Endometrium (tissue), 2 donors: ENCODE measurements around the gene JKAMP.
A peak's percentile ranks its signal among the peaks of the same experiment; 100 is the strongest.
"Not testable (repeated sequence)": the region's sequence is repeated elsewhere in the genome, so short reads cannot be mapped to it uniquely, and the experiment has no call there.

Experiments
- FAIRE-seq: peaks from 2 replicates; lab custom pipeline; 2012; peaks lifted over from hg19 to GRCh38; lab: Jason Lieb, UNC
- donor health status: control.
- donor health status: control.

The JKAMP gene, protein sequence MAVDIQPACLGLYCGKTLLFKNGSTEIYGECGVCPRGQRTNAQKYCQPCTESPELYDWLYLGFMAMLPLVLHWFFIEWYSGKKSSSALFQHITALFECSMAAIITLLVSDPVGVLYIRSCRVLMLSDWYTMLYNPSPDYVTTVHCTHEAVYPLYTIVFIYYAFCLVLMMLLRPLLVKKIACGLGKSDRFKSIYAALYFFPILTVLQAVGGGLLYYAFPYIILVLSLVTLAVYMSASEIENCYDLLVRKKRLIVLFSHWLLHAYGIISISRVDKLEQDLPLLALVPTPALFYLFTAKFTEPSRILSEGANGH

GRCh38 chr14:59483819-59484638, at the start of gene JKAMP, which contains the start of gene L3HYPDH:
TSS of gene JKAMP (plus strand) at chr14:59484517. CDS start at chr14:59484590, 73 bp downstream.
TSS of gene L3HYPDH (minus strand) at chr14:59484408. CDS start at chr14:59484316, 92 bp downstream.
- FAIRE-seq = peak; percentile 62

DNA sequence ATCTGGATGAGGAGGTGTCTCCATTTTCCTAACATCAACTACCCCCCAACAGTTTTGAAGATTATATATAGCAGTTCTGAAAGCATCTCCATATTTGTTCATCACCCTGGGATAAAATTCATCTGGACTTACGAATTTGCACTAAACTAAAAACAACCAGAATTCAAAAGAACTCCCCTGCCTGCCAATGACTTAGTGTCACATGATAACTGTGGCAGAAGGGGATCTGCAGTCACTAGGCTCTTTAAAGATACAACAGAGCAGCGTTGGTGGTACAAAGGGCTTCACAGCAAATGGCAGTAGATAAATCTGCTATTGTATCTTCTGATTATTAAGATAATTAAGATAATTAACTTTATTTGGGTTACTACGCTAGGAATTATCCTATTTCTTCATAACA, 49.2 kb upstream of the JKAMP start:
- no peak for FAIRE-seq

DNA sequence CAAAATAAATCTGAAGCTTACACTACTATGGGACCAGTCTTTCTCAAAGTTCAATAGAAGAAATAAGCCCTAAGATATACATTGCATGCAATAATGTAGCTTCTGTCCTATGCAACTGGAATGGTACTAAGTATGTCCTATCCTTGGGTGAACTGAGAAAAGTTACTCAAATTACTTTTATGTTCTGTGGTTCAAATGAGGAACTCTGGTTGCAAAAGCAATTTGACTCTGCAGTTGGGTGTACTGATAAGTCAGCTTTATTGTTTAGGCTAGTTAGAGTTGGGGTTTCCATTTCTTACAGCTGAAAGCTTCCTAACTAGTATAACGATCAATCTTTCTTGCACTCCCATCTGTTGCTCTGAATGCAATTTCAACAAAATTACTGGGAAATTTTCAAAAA, 48.3 kb upstream of the JKAMP start:
- no peak for FAIRE-seq

DNA sequence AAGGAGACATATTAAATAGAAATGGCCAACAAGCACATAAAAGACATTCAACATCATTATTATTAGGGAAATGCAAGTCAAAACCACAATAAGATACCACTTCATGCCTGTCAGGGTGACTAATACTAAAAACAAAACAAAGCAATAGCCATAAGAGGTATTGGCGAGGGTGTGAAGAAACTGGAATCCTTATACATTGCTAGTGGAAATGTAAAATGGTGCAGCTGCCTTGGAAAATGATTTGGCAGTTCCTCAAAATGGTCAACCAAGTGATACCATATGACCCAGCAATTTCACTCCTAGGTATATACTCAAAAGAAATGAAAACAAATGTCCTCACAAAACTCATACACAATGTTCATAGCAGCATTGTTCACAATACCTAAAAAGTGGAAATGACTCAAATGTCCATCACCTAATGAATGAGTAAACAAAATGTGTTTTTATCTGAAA, 46.1 kb upstream of the JKAMP start:
- no peak for FAIRE-seq

- FAIRE-seq = no peak
Observed at GRCh38 chr14:59439256-59439965, 44.9 kb upstream of the JKAMP start.

- not testable (repeated sequence) for FAIRE-seq
Observed at GRCh38 chr14:59448673-59449072, 35.6 kb upstream of the JKAMP start.

GRCh38 chr14:59450716-59451115, 33.6 kb upstream of the JKAMP start:
- FAIRE-seq = no peak

GRCh38 chr14:59451849-59452248, 32.5 kb upstream of the JKAMP start:
- FAIRE-seq = no peak

DNA sequence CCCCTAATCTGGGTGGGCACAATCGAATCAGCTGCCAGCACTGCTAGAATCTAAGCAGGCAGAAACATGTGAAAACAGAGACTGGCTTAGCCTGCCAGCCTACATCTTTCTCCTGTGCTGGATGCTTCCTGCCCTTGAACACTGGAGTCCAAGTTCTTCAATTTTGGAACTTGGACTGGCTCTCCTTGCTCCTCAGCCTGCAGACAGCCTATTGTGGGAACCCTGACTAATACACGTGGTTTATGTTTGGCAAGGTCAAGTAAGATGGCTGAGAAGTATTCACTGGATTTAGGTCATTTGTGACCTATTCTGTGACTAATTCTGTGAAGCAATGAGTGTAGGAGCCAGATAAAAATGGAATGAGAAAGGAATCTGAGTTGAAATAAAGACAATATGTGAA, 30.2 kb upstream of the JKAMP start:
- no peak for FAIRE-seq

DNA sequence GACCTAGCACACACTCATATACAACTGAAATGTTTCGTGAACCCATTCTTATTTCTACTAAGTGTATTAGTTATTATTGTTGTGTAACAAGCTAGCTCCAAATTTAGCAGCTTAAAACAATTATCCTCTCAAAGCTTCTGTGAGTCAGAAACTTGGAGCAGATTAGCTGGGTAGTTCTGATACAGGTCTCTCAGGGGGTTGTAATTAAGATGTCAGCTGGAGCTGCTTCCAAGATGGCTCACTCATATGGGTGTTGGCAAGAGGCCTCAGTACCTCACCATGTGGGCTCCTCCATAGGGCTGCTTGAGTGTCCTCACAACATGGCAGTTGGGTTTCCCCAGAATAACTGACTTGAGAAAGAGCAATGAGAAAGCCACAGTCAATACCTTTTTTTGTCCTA, 28.9 kb upstream of the JKAMP start:
- no peak for FAIRE-seq

DNA sequence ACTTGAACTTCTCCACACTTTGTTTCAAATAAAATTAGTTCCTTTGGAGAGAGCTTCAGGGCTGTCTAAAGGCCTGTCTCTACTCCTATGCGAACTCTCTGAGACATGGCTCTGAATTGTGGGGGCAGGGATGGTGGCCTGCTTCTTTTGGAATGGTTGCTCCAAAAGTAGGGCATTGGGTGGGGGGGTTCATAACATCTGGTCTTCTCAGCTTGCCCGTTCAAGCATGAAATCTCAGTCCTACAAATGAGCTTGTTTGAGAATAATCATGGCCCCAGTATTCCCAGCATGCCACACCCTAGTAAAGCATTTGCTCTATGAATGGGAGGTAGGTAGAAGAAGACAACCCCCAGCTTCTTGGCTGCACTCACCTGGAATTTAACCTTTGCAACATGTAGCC, 25.8 kb upstream of the JKAMP start:
- FAIRE-seq = no peak

GRCh38 chr14:59460378-59460777, 23.9 kb upstream of the JKAMP start:
- FAIRE-seq = no peak

GRCh38 chr14:59461891-59462290, 22.4 kb upstream of the JKAMP start:
- no peak for FAIRE-seq

GRCh38 chr14:59463787-59464485, 20.4 kb upstream of the JKAMP start:
- no peak for FAIRE-seq

GRCh38 chr14:59464486-59465315, 19.6 kb upstream of the JKAMP start:
- FAIRE-seq = no peak

DNA sequence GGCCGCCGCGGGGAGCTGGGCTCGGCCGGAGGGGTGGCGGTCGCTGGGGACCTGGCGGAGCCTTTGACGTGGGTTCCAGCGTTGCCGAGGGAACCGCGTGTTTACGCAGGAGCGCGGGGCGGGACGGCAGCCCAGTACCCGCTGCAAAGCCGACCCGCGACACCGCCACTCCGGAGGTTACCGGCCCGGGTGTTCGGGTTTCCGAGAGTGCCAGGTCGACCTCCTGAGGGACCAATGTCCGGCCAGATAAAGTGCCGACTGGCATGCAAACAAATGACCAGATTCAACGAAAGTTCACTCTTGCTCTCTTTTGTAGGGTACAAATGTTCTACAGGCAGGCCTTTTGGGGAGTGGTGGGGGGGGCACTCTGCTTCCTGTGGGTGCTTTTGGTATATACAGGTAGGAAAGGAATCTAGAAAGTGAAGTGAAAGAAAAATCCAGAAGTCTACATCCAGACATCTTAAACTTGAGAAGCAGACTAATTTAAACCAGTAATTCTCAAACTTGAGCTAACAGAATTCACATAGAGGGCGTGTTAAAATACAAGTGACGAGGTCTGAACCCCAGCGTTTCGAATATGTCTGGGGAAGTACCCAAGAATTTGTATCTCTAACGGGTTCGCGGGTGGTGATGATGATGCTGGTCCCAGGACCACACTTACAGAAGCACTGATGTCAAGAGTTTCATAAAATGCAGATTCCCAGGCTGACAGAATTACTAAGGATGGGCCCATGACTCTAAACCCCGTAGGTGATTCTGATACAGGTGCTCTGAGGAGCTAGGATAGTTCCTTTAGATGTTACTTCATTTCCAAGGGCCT, 18.8 kb upstream of the JKAMP start, which contains the start of gene GPR135:
Gene GPR135, minus strand, starts transcription at position 65 of the 820 bp plus-strand sequence. CDS start 154 bp downstream, outside the sequence.
- no peak for FAIRE-seq

DNA sequence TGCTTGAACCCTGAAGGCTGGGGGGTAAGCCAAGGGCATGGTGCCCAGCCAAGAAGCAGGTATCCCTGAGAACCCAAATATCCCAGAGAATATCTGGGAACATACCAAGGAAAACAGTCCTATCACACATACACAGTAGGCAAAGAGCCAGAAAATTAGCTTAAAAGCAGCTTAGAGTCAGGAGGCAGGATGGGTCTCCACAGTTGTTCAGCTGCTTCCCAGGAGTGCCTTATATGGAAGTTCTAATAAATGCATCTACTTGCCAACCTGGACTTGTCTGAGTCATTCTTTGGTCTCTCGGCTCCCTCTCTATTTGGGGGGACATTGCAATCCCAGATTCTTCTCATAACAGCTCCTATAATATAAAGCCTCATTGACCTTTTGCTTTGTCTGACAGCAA, 10.1 kb upstream of the JKAMP start:
- FAIRE-seq = no peak

GRCh38 chr14:59475709-59476108, 8.6 kb upstream of the JKAMP start:
- no peak for FAIRE-seq

- no peak for FAIRE-seq
Observed at GRCh38 chr14:59478540-59478939, 5.8 kb upstream of the JKAMP start.

GRCh38 chr14:59480166-59480565, 4.2 kb upstream of the JKAMP start:
- no peak for FAIRE-seq
